ENCODE measurements around the gene TENM4. TPM values are rescaled to one million over a fixed set of nuclear protein-coding genes. Genes with fewer than 3 reads are reported as not detected.

The TENM4 gene
- total RNA-seq, 2 experiments from 2014 or later: not detected

GRCh38 chr11:79157738-79158137 lies 283.1 kb downstream of the TENM4 start:
- TF ChIP-seq CTCF (conservative IDR thresholded peaks at IDR 0.05; ENCODE audit: low read length): no peak
- TF ChIP-seq EZH2phosphoT487 (IDR thresholded peaks at IDR 0.05; ENCODE audit: borderline replicate concordance, low read depth, low read length): no peak
- Histone ChIP-seq H4K20me1 (ENCODE audit: insufficient read depth, low read length) (no peaks in the 10 kb centered on the region), H3K79me2 (ENCODE audit: insufficient read depth, low read depth, low read length) (no peaks in the 10 kb centered on the region), H2AFZ (ENCODE audit: low read length) (no peak overlapping the region), H3K27ac (ENCODE audit: low read depth, low read length, poor library complexity, severe bottlenecking) (no peak overlapping the region), H3K9me3 (ENCODE audit: low read length) (no peaks in the 10 kb centered on the region), H3K4me3 (ENCODE audit: low read depth, low read length, poor library complexity, severe bottlenecking) (no peak overlapping the region), H3K4me1 (ENCODE audit: insufficient read depth, low read length, poor library complexity, severe bottlenecking) (no peaks in the 10 kb centered on the region), H3K9me2 (ENCODE audit: insufficient read depth, low read length) (no peaks in the 10 kb centered on the region), H3K36me3 (ENCODE audit: insufficient read depth, low read length) (no peaks in the 10 kb centered on the region), H3K4me2 (ENCODE audit: low read length) (no peak overlapping the region)
- intact Hi-C loops (cut with micrococcal nuclease; ENCODE audit: unreplicated experiment): no loop called here
- CTCF ChIA-PET (ENCODE audit: unreplicated experiment): interaction anchor here (0.6 kb wide), 1 partner anchor 102 kb away, joined by 3 read pairs; no protein-coding TSS in a partner anchor
- no TSS peak for BruUV-seq (replicated peaks)
- DNase-seq (ENCODE audit: low spot score): no peak
- POLR2A ChIA-PET: no interaction called here

GRCh38 chr11:79156031-79156430 lies 284.8 kb downstream of the TENM4 start:
- no peak for DNase-seq (ENCODE audit: low spot score)
- Histone ChIP-seq H3K4me3 (ENCODE audit: low read depth, low read length, poor library complexity, severe bottlenecking) (no peak overlapping the region), H2AFZ (ENCODE audit: low read length) (no peak overlapping the region), H3K79me2 (ENCODE audit: insufficient read depth, low read depth, low read length) (no peaks in the 10 kb centered on the region), H3K27ac (ENCODE audit: low read depth, low read length, poor library complexity, severe bottlenecking) (no peak overlapping the region), H3K9me2 (ENCODE audit: insufficient read depth, low read length) (no peaks in the 10 kb centered on the region), H4K20me1 (ENCODE audit: insufficient read depth, low read length) (no peaks in the 10 kb centered on the region), H3K4me2 (ENCODE audit: low read length) (no peak overlapping the region), H3K36me3 (ENCODE audit: insufficient read depth, low read length) (no peaks in the 10 kb centered on the region), H3K4me1 (ENCODE audit: insufficient read depth, low read length, poor library complexity, severe bottlenecking) (no peaks in the 10 kb centered on the region), H3K9me3 (ENCODE audit: low read length) (no peaks in the 10 kb centered on the region)
- intact Hi-C loops (cut with micrococcal nuclease; ENCODE audit: unreplicated experiment): no loop called here
- CTCF ChIA-PET (ENCODE audit: unreplicated experiment): no interaction called here
- POLR2A ChIA-PET: no interaction called here
- TF ChIP-seq CTCF (conservative IDR thresholded peaks at IDR 0.05; ENCODE audit: low read length) (no peak), EZH2phosphoT487 (IDR thresholded peaks at IDR 0.05; ENCODE audit: borderline replicate concordance, low read depth, low read length) (no peak)
- BruUV-seq (replicated peaks): no TSS peak

- Histone ChIP-seq H3K27ac (ENCODE audit: low read depth, low read length, poor library complexity, severe bottlenecking) (no peak overlapping the region), H3K4me1 (ENCODE audit: insufficient read depth, low read length, poor library complexity, severe bottlenecking) (no peaks in the 10 kb centered on the region)
Measured at GRCh38 chr11:79155237-79155636, 285.6 kb downstream of the TENM4 start.

More at GRCh38 chr11:79155237-79155636, 285.6 kb downstream of the TENM4 start:
- TF ChIP-seq EZH2phosphoT487 (IDR thresholded peaks at IDR 0.05; ENCODE audit: borderline replicate concordance, low read depth, low read length): no peak
- TF ChIP-seq CTCF (conservative IDR thresholded peaks at IDR 0.05; ENCODE audit: low read length): no peak
- intact Hi-C loops (cut with micrococcal nuclease; ENCODE audit: unreplicated experiment): no loop called here
- no peaks in the 10 kb centered on the region for H3K36me3 ChIP-seq (ENCODE audit: insufficient read depth, low read length)
- no peak overlapping the region for H3K4me3 ChIP-seq (ENCODE audit: low read depth, low read length, poor library complexity, severe bottlenecking)
- no TSS peak for BruUV-seq (replicated peaks)
- H3K79me2 ChIP-seq (ENCODE audit: insufficient read depth, low read depth, low read length): no peaks in the 10 kb centered on the region
- no peaks in the 10 kb centered on the region for H4K20me1 ChIP-seq (ENCODE audit: insufficient read depth, low read length)
- no peak overlapping the region for H2AFZ ChIP-seq (ENCODE audit: low read length)
- DNase-seq (ENCODE audit: low spot score): no peak
- ChIA-PET CTCF (ENCODE audit: unreplicated experiment) (no interaction called here), POLR2A (interaction anchor here (0.7 kb wide), 1 partner anchor 365 kb away, joined by 4 read pairs; no protein-coding TSS in a partner anchor)
- H3K9me2 ChIP-seq (ENCODE audit: insufficient read depth, low read length): no peaks in the 10 kb centered on the region
- no peak overlapping the region for H3K4me2 ChIP-seq (ENCODE audit: low read length)
- no peaks in the 10 kb centered on the region for H3K9me3 ChIP-seq (ENCODE audit: low read length)
